ENCODE data around the gene PTPN5.

DNA sequence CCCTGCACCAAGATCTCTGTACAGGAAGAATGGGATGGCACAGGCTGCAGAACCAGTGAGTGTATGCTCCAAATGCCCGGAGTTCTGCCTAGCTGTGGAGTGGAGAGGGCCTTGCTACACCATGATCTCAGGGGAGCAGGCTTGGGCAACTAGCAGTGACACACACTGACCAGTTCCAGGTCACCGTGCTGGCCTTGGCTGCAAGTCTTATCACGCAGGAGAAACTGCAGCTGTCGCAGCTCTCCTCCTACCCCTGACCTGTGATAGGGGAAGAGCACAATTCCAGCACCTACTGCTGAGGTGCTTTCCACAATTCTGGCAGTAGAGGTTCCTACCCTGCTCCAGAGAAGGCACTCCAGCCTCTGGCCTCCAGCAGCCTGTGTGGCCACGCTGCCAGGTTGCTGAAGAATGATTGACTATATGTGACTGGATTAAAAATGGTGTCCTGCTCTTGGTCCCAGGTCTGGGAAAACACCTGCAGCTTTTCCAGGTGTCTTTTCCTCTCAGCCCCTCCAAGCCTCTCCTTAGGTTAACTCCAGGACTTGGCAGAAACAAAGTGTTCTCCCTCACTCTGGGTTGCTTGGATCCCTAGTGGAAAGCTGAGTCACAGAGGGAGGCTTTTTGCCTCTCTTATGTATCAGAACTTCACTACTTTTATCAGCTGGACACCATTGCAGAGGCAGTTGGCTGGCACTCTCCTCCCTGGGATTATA lies 43.3 kb upstream of the PTPN5 start:
- no peak for TF ChIP-seq EZH2phosphoT487 (IDR thresholded peaks at IDR 0.05; ENCODE audit: borderline replicate concordance, low read depth, low read length)
- TF ChIP-seq, protein P1, sequence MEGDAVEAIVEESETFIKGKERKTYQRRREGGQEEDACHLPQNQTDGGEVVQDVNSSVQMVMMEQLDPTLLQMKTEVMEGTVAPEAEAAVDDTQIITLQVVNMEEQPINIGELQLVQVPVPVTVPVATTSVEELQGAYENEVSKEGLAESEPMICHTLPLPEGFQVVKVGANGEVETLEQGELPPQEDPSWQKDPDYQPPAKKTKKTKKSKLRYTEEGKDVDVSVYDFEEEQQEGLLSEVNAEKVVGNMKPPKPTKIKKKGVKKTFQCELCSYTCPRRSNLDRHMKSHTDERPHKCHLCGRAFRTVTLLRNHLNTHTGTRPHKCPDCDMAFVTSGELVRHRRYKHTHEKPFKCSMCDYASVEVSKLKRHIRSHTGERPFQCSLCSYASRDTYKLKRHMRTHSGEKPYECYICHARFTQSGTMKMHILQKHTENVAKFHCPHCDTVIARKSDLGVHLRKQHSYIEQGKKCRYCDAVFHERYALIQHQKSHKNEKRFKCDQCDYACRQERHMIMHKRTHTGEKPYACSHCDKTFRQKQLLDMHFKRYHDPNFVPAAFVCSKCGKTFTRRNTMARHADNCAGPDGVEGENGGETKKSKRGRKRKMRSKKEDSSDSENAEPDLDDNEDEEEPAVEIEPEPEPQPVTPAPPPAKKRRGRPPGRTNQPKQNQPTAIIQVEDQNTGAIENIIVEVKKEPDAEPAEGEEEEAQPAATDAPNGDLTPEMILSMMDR (conservative IDR thresholded peaks at IDR 0.05; ENCODE audit: low read length): no peak
